Smooth muscle cell (in vitro differentiated cells): ENCODE results near the gene PNMA5. TPM values are rescaled to one million over a fixed set of nuclear protein-coding genes. Genes with fewer than 3 reads are reported as not detected.

ENCODE experiments used
- DNase-seq: peaks from one replicate; lab custom pipeline; 2025; ENCODE audit not compliant: unreplicated experiment; lab: John Stamatoyannopoulos, UW
- H2AFZ ChIP-seq: fragments of 200-600 bp; sonication (generic); 2 replicates; pipeline ENCODE4 v1.6.0; 2016; ENCODE audit warnings: antibody characterized with exemption, low read depth, mild to moderate bottlenecking
- H3F3A ChIP-seq: fragments of 200-600 bp; sonication (generic); 2 replicates; pipeline ENCODE4 v1.6.0; 2017; ENCODE audit warnings: antibody characterized with exemption, low read depth
- H3K27ac ChIP-seq: fragments of 200-600 bp; sonication (generic); 2 replicates; pipeline ENCODE4 v1.5.1; 2016; ENCODE audit warnings: low read depth, mild to moderate bottlenecking
- H3K27me3 ChIP-seq: fragments of 200-600 bp; sonication (generic); 2 replicates; pipeline ENCODE4 v1.6.1; 2016; ENCODE audit warnings: low read depth, mild to moderate bottlenecking
- H3K36me3 ChIP-seq: fragments of 200-600 bp; sonication (generic); 2 replicates; pipeline ENCODE4 v1.5.1; 2016; ENCODE audit warnings: low read depth
- H3K4me1 ChIP-seq: fragments of 200-600 bp; sonication (generic); 2 replicates; pipeline ENCODE4 v1.5.1; 2016; ENCODE audit warnings: low read depth
- H3K4me2 ChIP-seq: fragments of 200-600 bp; sonication (generic); 2 replicates; pipeline ENCODE4 v1.6.0; 2016; ENCODE audit warnings: mild to moderate bottlenecking
- H3K4me3 ChIP-seq: fragments of 200-600 bp; sonication (generic); 2 replicates; pipeline ENCODE4 v1.5.1; 2016; ENCODE audit warnings: mild to moderate bottlenecking
- H3K79me2 ChIP-seq: fragments of 200-600 bp; sonication (generic); 2 replicates; pipeline ENCODE4 v1.6.0; 2016; ENCODE audit warnings: low read depth, mild to moderate bottlenecking
- H3K9ac ChIP-seq: fragments of 200-600 bp; sonication (generic); 2 replicates; pipeline ENCODE4 v1.6.0; 2016; ENCODE audit warnings: low read depth
- H3K9me3 ChIP-seq: fragments of 200-600 bp; sonication (generic); replicated peaks from 2 replicates; pipeline ENCODE4 v1.5.1; 2016; ENCODE audit warnings: low read depth
- H4K20me1 ChIP-seq: fragments of 200-600 bp; sonication (generic); 2 replicates; pipeline ENCODE4 v1.6.0; 2016; ENCODE audit warnings: low read depth
- CTCF ChIP-seq: fragments of 200-600 bp; sonication (generic); IDR thresholded peaks from 2 replicates; pipeline ENCODE4 v1.5.1; 2017; ENCODE audit warnings: borderline replicate concordance, mild to moderate bottlenecking, antibody characterized with exemption; ENCODE audit not compliant: insufficient read depth, poor library complexity, severe bottlenecking
- WGBS: methylation state at CpG from one replicate; pipeline ENCODE4 v1.1.7; 2016; ENCODE audit warnings: low lambda C conversion rate; 5-methylcytosine and 5-hydroxymethylcytosine counted together
- polyA plus RNA-seq: library from polyadenylated mRNA; unstranded; fragments of >200 nt; fragmentation: Nextera tagmentation; extraction: Ambion mirVana; gene quantifications from 2 replicates; pipeline ENCODE4 v1.2.1, GENCODE V29; 2016
- total RNA-seq: library from RNA; depleted of rRNA; stranded (reverse); fragments of >200 nt; gene quantifications from 2 replicates; pipeline ENCODE4 v1.2.3, GENCODE V29; 2014

The PNMA5 gene
- total RNA-seq (not detected in 2 replicates), polyA plus RNA-seq (not detected in 2 replicates)

GRCh38 chrX:152993933-152994332 is at the start of gene PNMA5:
Gene PNMA5 (minus strand): TSS chrX:152994116. CDS start chrX:152991598, 2,518 bp downstream.
- Histone ChIP-seq H3K9ac (no peak within 1 kb of the TSS), H3K4me3 (no peak within 1 kb of the TSS), H4K20me1 (no peaks in the 10 kb centered on the region), H3K79me2 (no peaks in the 10 kb centered on the region), H3K4me2 (no peak within 1 kb of the TSS), H3K36me3 (no peaks in the 10 kb centered on the region), H3K4me1 (no peaks in the 10 kb centered on the region), H3F3A (no peaks in the 10 kb centered on the region), H3K9me3 (no peaks in the 10 kb centered on the region), H3K27me3 (no peaks in the 10 kb centered on the region), H3K27ac (no peak within 1 kb of the TSS), H2AFZ (no peak within 1 kb of the TSS)
- 90% methylated on average over 26 of the region's 31 CpGs for WGBS
- no peak for DNase-seq
- no peak for TF ChIP-seq CTCF

- Histone ChIP-seq H4K20me1 (no peaks in the 10 kb centered on the region), H3K79me2 (no peaks in the 10 kb centered on the region), H3K4me1 (no peaks in the 10 kb centered on the region), H3F3A (no peaks in the 10 kb centered on the region), H3K27ac (no peak overlapping the region), H3K9me3 (no peaks in the 10 kb centered on the region), H3K27me3 (no peaks in the 10 kb centered on the region), H3K36me3 (no peaks in the 10 kb centered on the region), H2AFZ (no peak overlapping the region), H3K4me3 (peak overlapping the region; percentile 45), H3K9ac (no peak overlapping the region), H3K4me2 (peak overlapping the region; percentile 81)
- peak; percentile 21 for DNase-seq
- WGBS, result 60% methylated on average over 58 of the region's 64 CpGs
- peak; percentile 75 for TF ChIP-seq CTCF
These were observed 38.6 kb upstream of the PNMA5 start for GRCh38 chrX:153032397-153033118.

GRCh38 chrX:153030801-153031200 is 36.9 kb upstream of the PNMA5 start:
- Histone ChIP-seq H2AFZ (no peak overlapping the region), H3K9me3 (no peaks in the 10 kb centered on the region), H4K20me1 (no peaks in the 10 kb centered on the region), H3K27me3 (no peaks in the 10 kb centered on the region), H3K4me1 (no peaks in the 10 kb centered on the region), H3K4me3 (no peak overlapping the region), H3K4me2 (no peak overlapping the region), H3K9ac (no peak overlapping the region), H3K36me3 (no peaks in the 10 kb centered on the region), H3K27ac (no peak overlapping the region), H3K79me2 (no peaks in the 10 kb centered on the region), H3F3A (no peaks in the 10 kb centered on the region)
- TF ChIP-seq CTCF, result no peak
- no peak for DNase-seq
- WGBS, result 87% methylated on average over 9 of the region's 12 CpGs

- H3K27me3 ChIP-seq, result no peaks in the 10 kb centered on the region
- no peak overlapping the region for H2AFZ ChIP-seq
- TF ChIP-seq CTCF, result no peak
- H3K36me3 ChIP-seq, result no peaks in the 10 kb centered on the region
- WGBS, result 88% methylated on average over 9 of the region's 11 CpGs
- no peak overlapping the region for H3K9ac ChIP-seq
- no peaks in the 10 kb centered on the region for H3K9me3 ChIP-seq
- H3F3A ChIP-seq, result no peaks in the 10 kb centered on the region
- no peaks in the 10 kb centered on the region for H3K4me1 ChIP-seq
- H4K20me1 ChIP-seq, result no peaks in the 10 kb centered on the region
- no peaks in the 10 kb centered on the region for H3K79me2 ChIP-seq
- no peak overlapping the region for H3K27ac ChIP-seq
- DNase-seq, result no peak
- no peak overlapping the region for H3K4me2 ChIP-seq
- H3K4me3 ChIP-seq, result no peak overlapping the region
These were observed 36.0 kb upstream of the PNMA5 start for GRCh38 chrX:153029875-153030274.
